Right atrium auricular region (tissue), 2 donors: ENCODE results near the gene DLG4. TPM values are rescaled to one million over a fixed set of nuclear protein-coding genes. Genes with fewer than 3 reads are reported as not detected.

Experiments used
- DNase-seq: peaks from one replicate; pipeline ENCODE4 v3.0.0-alpha.2; 2019; ENCODE audit warnings: low spot score
- H3K27ac ChIP-seq, 2 donors: fragments of 200-600 bp; sonication (generic); 1 replicate in 1 of 2; 2 replicates in 1 of 2; pipeline ENCODE4 v1.5.1; 2016 to 2019
- H3K27me3 ChIP-seq, 2 donors: fragments of 200-600 bp; sonication (generic); one replicate each; pipeline versions ENCODE4 v1.5.1 to v1.6.0; 2017 to 2019
- H3K36me3 ChIP-seq: fragments of 200-600 bp; sonication (generic); one replicate; pipeline ENCODE4 v1.5.1; 2016
- H3K4me1 ChIP-seq, 2 donors: fragments of 200-600 bp; sonication (generic); one replicate each; pipeline versions ENCODE4 v1.5.1 to v1.6.0; 2017 to 2019
- H3K4me3 ChIP-seq, 2 donors: fragments of 200-600 bp; sonication (generic); 1 replicate in 1 of 2; 2 replicates in 1 of 2; pipeline ENCODE4 v1.5.1; 2017 to 2019; ENCODE audit warnings: mild to moderate bottlenecking in 1 of 2, moderate library complexity in 1 of 2
- H3K9me3 ChIP-seq, 2 donors: fragments of 200-600 bp; sonication (generic); one replicate each; pipeline ENCODE4 v1.5.1; 2019
- CTCF ChIP-seq, 2 donors: fragments of 200-600 bp; sonication (generic); IDR thresholded peaks; one replicate each; pipeline ENCODE4 v1.5.1; 2019; ENCODE audit warnings: antibody characterized with exemption in 2 of 2
- total RNA-seq, 2 donors: library from RNA; depleted of rRNA; stranded (reverse); fragments of >200 nt; gene quantifications; one replicate each; pipeline ENCODE4 v1.1.0, GENCODE V29; 2016

The DLG4 gene
- total RNA-seq, 2 donors from 2014 or later = 15.1 to 33.4 TPM

- TF ChIP-seq CTCF (IDR thresholded peaks at IDR 0.05) = no peak
- H3K9me3 ChIP-seq = no peaks in the 10 kb centered on the region
- H3K27ac ChIP-seq = peak overlapping the region in 1 of 2 donors; percentile 93
- H3K27me3 ChIP-seq = no peaks in the 10 kb centered on the region
- no peak overlapping the region for H3K4me3 ChIP-seq
- no peak for DNase-seq
- peaks cover 0 to 63% of the 10 kb centered on the region in 2 donors for H3K4me1 ChIP-seq
- H3K36me3 ChIP-seq = peaks cover 26% of the 10 kb centered on the region
Measured at GRCh38 chr17:7236808-7237207, 17.2 kb upstream of the DLG4 start.

- TF ChIP-seq CTCF (IDR thresholded peaks at IDR 0.05) = no peak
- Histone ChIP-seq H3K9me3 (no peaks in the 10 kb centered on the region), H3K4me1 (peaks cover 0 to 57% of the 10 kb centered on the region in 2 donors), H3K27ac (no peak overlapping the region), H3K36me3 (peaks cover 25% of the 10 kb centered on the region), H3K4me3 (no peak overlapping the region), H3K27me3 (no peaks in the 10 kb centered on the region)
- DNase-seq = no peak
Measured at GRCh38 chr17:7235693-7236665, 16.3 kb upstream of the DLG4 start.

GRCh38 chr17:7234083-7234951 is 14.7 kb upstream of the DLG4 start, which contains the start of gene DVL2:
Gene DVL2, minus strand, starts transcription at chr17:7234517. Its CDS starts 255 bp downstream, at chr17:7234262.
- Histone ChIP-seq H3K27me3 (no peaks in the 10 kb centered on the region), H3K4me3 (peak within 1 kb of the TSS; percentile 92 to 93), H3K9me3 (no peaks in the 10 kb centered on the region), H3K36me3 (peaks cover 25% of the 10 kb centered on the region), H3K4me1 (peaks cover 0 to 44% of the 10 kb centered on the region in 2 donors), H3K27ac (peak within 1 kb of the TSS; percentile 91 to 95)
- DNase-seq = peak; percentile 96
- TF ChIP-seq CTCF (IDR thresholded peaks at IDR 0.05) = peak in 1 of 2 donors; percentile 7

GRCh38 chr17:7233701-7234082 is 14.1 kb upstream of the DLG4 start:
- H3K4me1 ChIP-seq = peaks cover 0 to 44% of the 10 kb centered on the region in 2 donors
- DNase-seq = no peak
- H3K27me3 ChIP-seq = no peaks in the 10 kb centered on the region
- H3K4me3 ChIP-seq = peak overlapping the region; percentile 92 to 93
- peaks cover 32% of the 10 kb centered on the region for H3K36me3 ChIP-seq
- H3K27ac ChIP-seq = peak overlapping the region; percentile 91 to 95
- TF ChIP-seq CTCF (IDR thresholded peaks at IDR 0.05) = no peak
- no peaks in the 10 kb centered on the region for H3K9me3 ChIP-seq

GRCh38 chr17:7232114-7232513 is 12.5 kb upstream of the DLG4 start:
- no peak for TF ChIP-seq CTCF (IDR thresholded peaks at IDR 0.05)
- H3K9me3 ChIP-seq = no peaks in the 10 kb centered on the region
- H3K4me3 ChIP-seq = no peak overlapping the region
- no peak overlapping the region for H3K27ac ChIP-seq
- no peaks in the 10 kb centered on the region for H3K27me3 ChIP-seq
- DNase-seq = no peak
- H3K36me3 ChIP-seq = peaks cover 46% of the 10 kb centered on the region
- peaks cover 0 to 38% of the 10 kb centered on the region in 2 donors for H3K4me1 ChIP-seq
